Measurements from ENCODE around the gene RAD1. TPM values are rescaled to one million over a fixed set of nuclear protein-coding genes. Genes with fewer than 3 reads are reported as not detected.

The RAD1 gene
- total and polyA plus RNA-seq, 4 donors: 12.9 to 45.7 (median 17.7) TPM

DNA sequence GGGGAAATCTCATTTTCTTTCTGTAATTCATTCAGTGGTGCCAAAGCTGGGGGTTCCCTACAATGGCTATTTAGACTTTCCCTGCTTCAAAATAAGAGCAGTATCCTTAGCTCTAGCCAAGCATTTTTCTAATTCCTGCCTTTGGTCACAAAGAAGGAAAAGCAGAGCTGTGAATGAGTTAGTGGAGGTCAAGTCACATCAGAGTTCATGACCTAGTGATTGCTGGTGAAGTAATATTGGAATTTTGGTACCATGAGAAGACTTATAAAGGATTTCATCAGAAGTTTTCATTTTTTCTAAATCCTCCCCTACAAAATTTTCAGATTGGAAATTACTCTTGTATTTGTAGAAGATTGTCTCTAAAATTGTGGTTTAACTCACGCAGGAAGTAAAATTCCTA is 42.0 kb upstream of the RAD1 start:
- Histone ChIP-seq H3K4me3 (no peak overlapping the region), H3K9me3 (ENCODE audit: control insufficient read depth in 4 of 4, insufficient read depth in 3 of 4, low read length in 3 of 4) (no peaks in the 10 kb centered on the region), H3K4me1 (ENCODE audit: control insufficient read depth in 5 of 5, insufficient read depth in 5 of 5, low read length in 5 of 5) (no peaks in the 10 kb centered on the region), H3K9ac (ENCODE audit: insufficient read depth in 1 of 2, low read length in 2 of 2) (no peak overlapping the region), H3K36me3 (ENCODE audit: control insufficient read depth in 4 of 4, insufficient read depth in 4 of 4, low read length in 4 of 4) (peaks cover 0 to 9% (median 3%) of the 10 kb centered on the region in 4 donors), H3K27me3 (ENCODE audit: control insufficient read depth in 3 of 3, insufficient read depth in 3 of 3, low read length in 2 of 3) (no peaks in the 10 kb centered on the region), H3K27ac (ENCODE audit: low read depth in 1 of 2, low read length in 1 of 2) (no peak overlapping the region)
- TF ChIP-seq CTCF (IDR thresholded peaks at IDR 0.05; ENCODE audit: control extremely low read depth, extremely low read depth): no peak
- DNase-seq (no peak), ATAC-seq (ENCODE audit: insufficient read depth, low FRiP score) (no peak)
- 94 to 95% methylated on average over 1 of the region's 1 CpG for WGBS, 2 donors

- 90 to 95% methylated on average over 11 of the region's 11 CpGs for WGBS, 2 donors
- ATAC-seq (ENCODE audit: insufficient read depth, low FRiP score): no peak
- H3K9me3 ChIP-seq (ENCODE audit: control insufficient read depth in 4 of 4, insufficient read depth in 3 of 4, low read length in 3 of 4): no peaks in the 10 kb centered on the region
- peak overlapping the region in 1 of 2 donors; percentile 60 for H3K27ac ChIP-seq (ENCODE audit: low read depth in 1 of 2, low read length in 1 of 2)
- H3K4me1 ChIP-seq (ENCODE audit: control insufficient read depth in 5 of 5, insufficient read depth in 5 of 5, low read length in 5 of 5): peaks cover 0 to 4% (median 0%) of the 10 kb centered on the region in 5 donors
- H3K27me3 ChIP-seq (ENCODE audit: control insufficient read depth in 3 of 3, insufficient read depth in 3 of 3, low read length in 2 of 3): no peaks in the 10 kb centered on the region
- no peak for TF ChIP-seq CTCF (IDR thresholded peaks at IDR 0.05; ENCODE audit: control extremely low read depth, extremely low read depth)
- H3K4me3 ChIP-seq: no peak overlapping the region
- H3K9ac ChIP-seq (ENCODE audit: insufficient read depth in 1 of 2, low read length in 2 of 2): no peak overlapping the region
- DNase-seq: no peak
- peaks cover 9 to 16% (median 10%) of the 10 kb centered on the region in 4 donors for H3K36me3 ChIP-seq (ENCODE audit: control insufficient read depth in 4 of 4, insufficient read depth in 4 of 4, low read length in 4 of 4)
Measured at GRCh38 chr5:34944460-34945047, 29.2 kb upstream of the RAD1 start.

- ATAC-seq (ENCODE audit: insufficient read depth, low FRiP score) (no peak), DNase-seq (no peak)
- H3K27me3 ChIP-seq (ENCODE audit: control insufficient read depth in 3 of 3, insufficient read depth in 3 of 3, low read length in 2 of 3): no peaks in the 10 kb centered on the region
- no peaks in the 10 kb centered on the region for H3K9me3 ChIP-seq (ENCODE audit: control insufficient read depth in 4 of 4, insufficient read depth in 3 of 4, low read length in 3 of 4)
- H3K4me1 ChIP-seq (ENCODE audit: control insufficient read depth in 5 of 5, insufficient read depth in 5 of 5, low read length in 5 of 5): peaks cover 0 to 4% (median 0%) of the 10 kb centered on the region in 5 donors
- peak overlapping the region in 1 of 2 donors; percentile 60 for H3K27ac ChIP-seq (ENCODE audit: low read depth in 1 of 2, low read length in 1 of 2)
- no peak overlapping the region for H3K9ac ChIP-seq (ENCODE audit: insufficient read depth in 1 of 2, low read length in 2 of 2)
- H3K4me3 ChIP-seq: no peak overlapping the region
- 93 to 95% methylated on average over 2 of the region's 2 CpGs for WGBS, 2 donors
- no peak for TF ChIP-seq CTCF (IDR thresholded peaks at IDR 0.05; ENCODE audit: control extremely low read depth, extremely low read depth)
- peaks cover 9 to 16% (median 10%) of the 10 kb centered on the region in 4 donors for H3K36me3 ChIP-seq (ENCODE audit: control insufficient read depth in 4 of 4, insufficient read depth in 4 of 4, low read length in 4 of 4)
Measured at GRCh38 chr5:34944044-34944443, 28.7 kb upstream of the RAD1 start.

GRCh38 chr5:34941936-34942335 is 26.6 kb upstream of the RAD1 start:
- H3K36me3 ChIP-seq (ENCODE audit: control insufficient read depth in 4 of 4, insufficient read depth in 4 of 4, low read length in 4 of 4): peaks cover 12 to 23% (median 17%) of the 10 kb centered on the region in 4 donors
- H3K4me1 ChIP-seq (ENCODE audit: control insufficient read depth in 5 of 5, insufficient read depth in 5 of 5, low read length in 5 of 5): peaks cover 0 to 4% (median 0%) of the 10 kb centered on the region in 5 donors
- H3K9ac ChIP-seq (ENCODE audit: insufficient read depth in 1 of 2, low read length in 2 of 2): no peak overlapping the region
- ATAC-seq (ENCODE audit: insufficient read depth, low FRiP score): no peak
- no peaks in the 10 kb centered on the region for H3K27me3 ChIP-seq (ENCODE audit: control insufficient read depth in 3 of 3, insufficient read depth in 3 of 3, low read length in 2 of 3)
- no peak overlapping the region for H3K27ac ChIP-seq (ENCODE audit: low read depth in 1 of 2, low read length in 1 of 2)
- no peak for DNase-seq
- no peaks in the 10 kb centered on the region for H3K9me3 ChIP-seq (ENCODE audit: control insufficient read depth in 4 of 4, insufficient read depth in 3 of 4, low read length in 3 of 4)
- no peak for TF ChIP-seq CTCF (IDR thresholded peaks at IDR 0.05; ENCODE audit: control extremely low read depth, extremely low read depth)
- 93 to 98% methylated on average over 3 of the region's 3 CpGs for WGBS, 2 donors
- no peak overlapping the region for H3K4me3 ChIP-seq

Data from lung (tissue), 12 donors.